GM12872 (cell line): ENCODE measurements around the gene HLA-G.

Experiments
- CTCF ChIP-seq: IDR thresholded peaks from 3 replicates; pipeline ENCODE4 v1.5.1; 2011; ENCODE audit warnings: low read depth, mild to moderate bottlenecking, low read length, moderate library complexity; ENCODE audit not compliant: insufficient read depth

HLA-G gene

DNA sequence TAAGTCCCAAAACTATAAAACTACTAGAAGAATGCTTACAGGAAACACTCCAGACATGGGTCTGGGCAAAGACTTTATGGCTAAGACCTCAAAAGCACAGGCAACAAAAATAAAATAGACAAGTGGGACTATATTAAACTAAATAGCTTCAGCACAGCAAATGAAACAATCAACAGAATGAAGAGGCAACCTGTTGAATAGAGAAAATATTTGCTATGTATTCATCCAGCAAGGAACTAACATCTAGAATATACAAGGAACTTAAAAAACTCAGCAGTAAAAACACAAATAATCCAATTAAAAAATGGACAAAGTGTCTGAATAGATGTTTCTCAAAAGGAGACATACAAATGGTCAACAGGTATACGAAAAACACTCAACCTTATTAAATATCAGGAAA is 30.4 kb downstream of the HLA-G start:
- no peak for TF ChIP-seq CTCF

- no peak for TF ChIP-seq CTCF
Observed at GRCh38 chr6:29861521-29862255, 34.1 kb downstream of the HLA-G start.

GRCh38 chr6:29864037-29864810 is 36.6 kb downstream of the HLA-G start:
- no peak for TF ChIP-seq CTCF

- no peak for TF ChIP-seq CTCF
Observed at GRCh38 chr6:29865631-29866030, 38.0 kb downstream of the HLA-G start.

DNA sequence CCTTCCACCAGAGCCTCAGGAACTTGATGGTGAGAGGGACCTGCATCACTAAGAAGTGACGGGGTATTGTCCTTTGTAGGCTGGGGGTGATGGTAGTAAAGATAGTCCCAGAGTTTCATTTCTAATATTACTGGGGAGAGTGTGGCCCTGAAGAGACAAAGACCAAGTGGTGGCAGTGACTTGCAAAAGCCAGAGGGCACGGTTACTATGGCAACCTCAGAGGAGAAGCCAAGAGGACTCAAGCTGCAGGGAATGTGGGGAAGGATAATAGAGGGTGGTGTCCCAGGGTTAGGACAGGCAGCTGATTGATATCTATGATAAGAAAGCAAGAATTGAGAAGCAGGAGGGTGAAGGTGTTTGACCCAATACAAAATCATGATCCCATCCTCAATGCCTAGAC is 42.5 kb downstream of the HLA-G start:
- no peak for TF ChIP-seq CTCF

GRCh38 chr6:29872791-29873190 is 45.2 kb downstream of the HLA-G start:
- TF ChIP-seq CTCF, result no peak

DNA sequence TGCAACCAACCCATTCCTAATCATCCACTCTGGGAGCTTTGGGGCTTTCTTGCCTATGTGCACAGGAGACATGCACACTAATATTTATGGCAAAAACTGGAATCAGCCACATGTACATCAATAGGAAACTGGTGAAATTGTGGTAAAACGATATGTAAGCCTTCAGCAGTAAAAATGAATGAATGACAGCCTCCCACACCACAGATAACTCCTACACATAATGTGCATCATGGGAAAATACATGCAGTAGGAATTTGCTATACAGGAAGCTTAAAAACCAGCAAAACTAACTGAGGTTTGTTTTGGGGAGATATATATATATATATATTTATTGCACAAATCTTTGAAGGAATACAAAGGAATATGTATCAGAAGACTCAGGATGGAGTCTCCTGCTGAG is 47.6 kb downstream of the HLA-G start:
- no peak for TF ChIP-seq CTCF
